Breast epithelium (tissue), 4 donors: ENCODE measurements around the gene ARL5A. TPM values are rescaled to one million over a fixed set of nuclear protein-coding genes. Genes with fewer than 3 reads are reported as not detected.

ENCODE experiments used
- DNase-seq, 2 donors: peaks; one replicate each; pipeline ENCODE4 v3.0.0-alpha.2; 2019; ENCODE audit warnings: low spot score in 2 of 2
- H3K27ac ChIP-seq, 2 donors: fragments of 200-600 bp; sonication (generic) in 1 of 2; one replicate each; pipeline ENCODE4 v1.5.1; 2016 to 2019; ENCODE audit warnings: mild to moderate bottlenecking in 1 of 2
- H3K27me3 ChIP-seq, 2 donors: fragments of 200-600 bp; sonication (generic) in 1 of 2; one replicate each; pipeline versions ENCODE4 v1.5.1 to v1.6.0; 2017 to 2019; ENCODE audit warnings: control low read depth in 1 of 2, mild to moderate bottlenecking in 1 of 2
- H3K36me3 ChIP-seq: fragments of 200-600 bp; one replicate; pipeline ENCODE4 v1.5.1; 2019
- H3K4me1 ChIP-seq, 2 donors: fragments of 200-600 bp; sonication (generic); one replicate each; pipeline ENCODE4 v1.5.1; 2016 to 2019; ENCODE audit warnings: control low read depth in 1 of 2
- H3K4me3 ChIP-seq, 3 donors: fragments of 200-600 bp; sonication (generic); 1 replicate in 2 of 3; 2 replicates in 1 of 3; pipeline ENCODE4 v1.5.1; 2016 to 2019; ENCODE audit warnings: mild to moderate bottlenecking in 3 of 3, moderate library complexity in 2 of 3
- H3K9me3 ChIP-seq, 2 donors: fragments of 200-600 bp; sonication (generic) in 1 of 2; one replicate each; pipeline ENCODE4 v1.5.1; 2016 to 2019; ENCODE audit warnings: control low read depth in 1 of 2
- CTCF ChIP-seq, 3 donors: fragments of 450-650 bp; IDR thresholded peaks; one replicate each; pipeline ENCODE4 v1.5.1; 2016 to 2017; ENCODE audit warnings: antibody characterized with exemption in 3 of 3, mild to moderate bottlenecking in 3 of 3, moderate library complexity in 3 of 3
- POLR2A ChIP-seq: fragments of 450-650 bp; IDR thresholded peaks from one replicate; pipeline ENCODE4 v1.6.1; 2016; ENCODE audit warnings: antibody characterized with exemption, mild to moderate bottlenecking, moderate library complexity
- POLR2AphosphoS5 ChIP-seq, 3 donors: sonication (generic); formaldehyde crosslinking; IDR thresholded peaks; one replicate each; pipeline ENCODE4 v1.6.1; 2017; ENCODE audit warnings: antibody characterized with exemption in 3 of 3
- intact Hi-C: fragments of 100-400 bp; cut with DNase I; formaldehyde crosslinking; loops from one replicate; pipeline ENCODE4 v1.15.1; 2023; ENCODE audit warnings: low total_unique reads
- total RNA-seq, 3 donors: library from RNA; depleted of rRNA; stranded (reverse); fragments of >200 nt; gene quantifications; one replicate each; pipeline ENCODE4 v1.1.0, GENCODE V29; 2016

ARL5A gene
- total RNA-seq, 3 donors from 2014 or later = 43.2 to 63.1 (median 45.6) TPM

DNA sequence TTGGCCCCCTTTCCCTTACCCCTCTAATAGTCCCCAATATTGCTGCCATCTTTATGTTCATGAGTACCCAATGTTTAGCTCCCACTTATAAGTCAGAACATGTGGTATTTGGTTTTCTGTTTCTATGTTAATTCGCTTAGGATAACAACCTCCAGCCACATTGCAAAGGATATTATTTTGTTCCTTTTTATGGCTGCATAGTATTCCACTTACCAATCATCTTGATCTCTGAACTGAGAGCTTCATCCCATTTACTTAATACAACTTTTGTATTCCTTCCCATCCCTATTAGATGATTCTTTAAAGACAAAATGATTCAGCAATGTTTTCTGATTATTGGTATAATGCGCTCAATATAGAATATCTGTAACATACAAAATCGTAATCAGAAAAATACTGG, 36.7 kb downstream of the ARL5A start:
- Histone ChIP-seq H3K27ac (no peak overlapping the region), H3K36me3 (no peaks in the 10 kb centered on the region), H3K4me3 (no peak overlapping the region), H3K4me1 (no peaks in the 10 kb centered on the region), H3K9me3 (no peaks in the 10 kb centered on the region), H3K27me3 (no peaks in the 10 kb centered on the region)
- TF ChIP-seq CTCF (IDR thresholded peaks at IDR 0.05) = no peak
- no peak for DNase-seq
- intact Hi-C loops = no loop called here

- no peaks in the 10 kb centered on the region for H3K27me3 ChIP-seq
- no peak for DNase-seq
- no peaks in the 10 kb centered on the region for H3K36me3 ChIP-seq
- H3K4me1 ChIP-seq = no peaks in the 10 kb centered on the region
- no peak for TF ChIP-seq CTCF (IDR thresholded peaks at IDR 0.05)
- TF ChIP-seq POLR2AphosphoS5 (IDR thresholded peaks at IDR 0.05) = no peak
- TF ChIP-seq POLR2A = no peak
- no peaks in the 10 kb centered on the region for H3K9me3 ChIP-seq
- no peak overlapping the region for H3K27ac ChIP-seq
- H3K4me3 ChIP-seq = no peak overlapping the region
- intact Hi-C loops = loop anchor here (1.0 kb wide), 1 partner anchor 70 kb away; no protein-coding TSS in a partner anchor
Observed at GRCh38 chr2:151790689-151791088, 37.5 kb downstream of the ARL5A start.

GRCh38 chr2:151789055-151789834, 39.0 kb downstream of the ARL5A start:
- intact Hi-C loops = no loop called here
- H3K27me3 ChIP-seq = no peaks in the 10 kb centered on the region

GRCh38 chr2:151786483-151786882, 41.7 kb downstream of the ARL5A start:
- H3K27ac ChIP-seq = no peak overlapping the region
- no peaks in the 10 kb centered on the region for H3K4me1 ChIP-seq
- H3K4me3 ChIP-seq = no peak overlapping the region
- no peaks in the 10 kb centered on the region for H3K36me3 ChIP-seq
- TF ChIP-seq POLR2AphosphoS5 (IDR thresholded peaks at IDR 0.05) = no peak
- TF ChIP-seq CTCF (IDR thresholded peaks at IDR 0.05) = no peak
- TF ChIP-seq POLR2A = no peak
- DNase-seq = no peak
- intact Hi-C loops = no loop called here
- H3K9me3 ChIP-seq = no peaks in the 10 kb centered on the region
- H3K27me3 ChIP-seq = no peaks in the 10 kb centered on the region

More at GRCh38 chr2:151789055-151789834, 39.0 kb downstream of the ARL5A start:
- H3K4me3 ChIP-seq = no peak overlapping the region
- TF ChIP-seq POLR2A (no peak), CTCF (IDR thresholded peaks at IDR 0.05) (no peak), POLR2AphosphoS5 (IDR thresholded peaks at IDR 0.05) (no peak)
- H3K4me1 ChIP-seq = no peaks in the 10 kb centered on the region
- H3K9me3 ChIP-seq = no peaks in the 10 kb centered on the region
- H3K36me3 ChIP-seq = no peaks in the 10 kb centered on the region
- no peak for DNase-seq
- no peak overlapping the region for H3K27ac ChIP-seq

- no peaks in the 10 kb centered on the region for H3K27me3 ChIP-seq
Observed at GRCh38 chr2:151786077-151786476, 42.1 kb downstream of the ARL5A start.

More at GRCh38 chr2:151786077-151786476, 42.1 kb downstream of the ARL5A start:
- DNase-seq = no peak
- Histone ChIP-seq H3K36me3 (no peaks in the 10 kb centered on the region), H3K27ac (no peak overlapping the region), H3K9me3 (no peaks in the 10 kb centered on the region), H3K4me1 (no peaks in the 10 kb centered on the region), H3K4me3 (no peak overlapping the region)
- TF ChIP-seq POLR2AphosphoS5 (IDR thresholded peaks at IDR 0.05) (no peak), CTCF (IDR thresholded peaks at IDR 0.05) (no peak), POLR2A (no peak)
- intact Hi-C loops = no loop called here
